Activated CD8-positive, alpha-beta memory T cell treated with anti-CD3 and anti-CD28 coated beads, Interleukin-2, amount 50 U/mL, for 1 hour (primary cell): ENCODE results near the gene MAP2K6.

Experiments
- DNase-seq: peaks from one replicate; pipeline ENCODE4 v3.0.0-alpha.2; 2020; ENCODE audit errors: extremely low read depth

MAP2K6 gene

DNA sequence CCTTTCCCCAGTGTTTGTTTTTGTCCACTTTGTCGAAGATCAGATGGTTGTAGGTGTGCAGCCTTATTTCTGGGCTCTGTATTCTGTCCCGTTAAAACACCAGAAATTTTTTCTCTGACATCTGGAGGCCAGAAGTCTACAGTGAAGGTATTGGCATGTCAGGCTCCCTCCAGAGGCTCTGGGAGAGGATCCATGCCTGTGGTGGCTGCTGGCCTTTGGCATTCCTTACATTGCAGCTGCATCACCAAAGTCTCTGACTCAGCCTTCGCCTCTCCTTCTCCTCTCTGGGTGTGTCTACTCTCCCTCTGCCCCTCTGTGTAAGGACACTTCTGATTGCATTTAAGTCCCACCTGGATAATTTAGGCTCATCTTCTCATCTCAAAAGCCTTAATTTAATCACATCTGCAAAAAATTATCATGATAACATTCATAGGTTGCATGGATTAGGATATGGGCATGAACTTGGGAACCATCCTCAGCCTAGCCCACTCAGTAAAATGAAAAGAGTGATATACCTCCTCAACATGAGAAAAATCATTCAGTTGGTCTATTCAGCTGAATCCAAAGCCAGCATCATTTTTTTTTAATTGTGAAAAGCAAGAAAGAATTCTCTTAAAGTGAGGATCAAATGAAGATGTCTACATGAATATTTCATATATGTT is 78.0 kb downstream of the MAP2K6 start:
- DNase-seq: no peak

DNA sequence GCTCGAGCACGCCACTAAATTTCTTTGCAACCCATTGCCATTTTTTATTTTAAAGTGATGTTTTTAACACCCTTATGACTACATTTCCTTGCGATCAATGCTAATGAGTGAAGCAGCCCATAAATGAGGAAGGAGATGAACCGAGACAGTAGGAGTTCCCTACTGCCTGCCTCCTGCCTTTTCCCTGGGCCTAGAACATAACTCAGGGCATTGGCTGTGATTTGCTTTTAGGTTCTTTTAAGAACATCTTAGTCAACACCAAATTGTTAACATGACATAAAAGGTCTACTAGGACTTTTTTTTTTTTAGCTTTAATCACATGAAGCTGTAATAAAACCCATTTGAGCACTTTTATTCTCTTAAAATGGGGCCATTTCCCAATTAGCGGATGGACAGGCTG is 81.3 kb downstream of the MAP2K6 start:
- no peak for DNase-seq

DNA sequence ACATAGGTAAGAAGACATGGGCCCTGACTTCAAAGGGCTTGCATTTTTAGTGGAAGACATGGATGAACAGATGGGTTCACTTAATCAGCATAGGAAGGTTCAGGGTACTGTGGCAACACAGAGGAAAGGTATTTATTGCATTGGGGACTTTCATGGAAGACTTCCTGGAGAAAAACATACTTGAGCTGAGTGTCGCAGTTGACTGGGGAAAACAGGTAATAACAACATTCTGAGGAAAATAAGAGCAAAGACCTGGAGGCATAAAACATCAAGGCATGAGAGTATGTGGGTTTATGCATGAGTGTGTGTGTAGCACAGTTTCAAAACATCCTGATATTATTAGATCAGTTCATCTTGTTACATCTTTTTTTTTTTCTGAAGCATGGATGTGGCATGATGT is 82.7 kb downstream of the MAP2K6 start:
- no peak for DNase-seq

DNA sequence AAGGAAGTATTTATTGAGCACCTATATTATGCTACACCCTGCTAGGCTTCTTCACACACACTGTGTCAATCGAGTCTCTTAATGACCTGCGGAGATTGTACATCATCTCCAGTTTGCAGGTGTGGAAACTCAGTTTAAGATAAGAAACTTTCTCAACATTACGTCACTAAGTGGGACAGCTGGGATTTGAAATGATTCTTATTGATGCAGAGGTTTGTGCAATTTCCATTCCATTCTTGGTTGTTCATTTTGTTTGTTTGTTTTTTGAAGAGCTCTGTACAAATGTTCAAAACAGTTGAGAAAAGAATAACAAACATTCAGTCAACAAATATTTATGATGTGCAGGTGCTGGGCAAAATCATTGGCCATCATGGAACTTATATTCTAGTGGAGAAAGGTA is 84.8 kb downstream of the MAP2K6 start:
- DNase-seq: no peak

DNA sequence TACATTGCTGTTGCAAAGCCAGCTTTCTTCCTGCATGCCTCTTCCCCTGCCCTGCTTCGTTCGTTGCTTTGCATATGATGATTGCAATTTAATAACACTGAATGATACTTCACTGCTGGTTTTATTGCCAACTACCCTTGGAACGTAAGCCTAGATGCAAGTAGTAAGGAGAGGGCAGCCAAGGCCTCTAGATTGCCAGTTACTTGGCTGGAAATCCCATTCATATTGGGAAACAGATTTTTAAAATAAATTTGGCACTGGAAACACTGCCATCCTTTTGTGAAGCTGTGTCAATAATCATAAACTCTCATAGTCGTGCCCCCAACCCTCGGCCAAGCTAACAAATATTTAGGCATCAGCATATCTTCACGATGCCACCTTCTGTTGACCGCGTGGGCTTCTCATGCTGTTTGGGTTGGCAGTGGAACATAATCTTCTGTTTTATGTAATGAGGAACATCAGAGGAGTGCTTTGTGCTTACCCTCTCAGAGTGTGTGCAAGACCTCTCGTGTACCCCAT is 86.5 kb downstream of the MAP2K6 start:
- DNase-seq: no peak

DNA sequence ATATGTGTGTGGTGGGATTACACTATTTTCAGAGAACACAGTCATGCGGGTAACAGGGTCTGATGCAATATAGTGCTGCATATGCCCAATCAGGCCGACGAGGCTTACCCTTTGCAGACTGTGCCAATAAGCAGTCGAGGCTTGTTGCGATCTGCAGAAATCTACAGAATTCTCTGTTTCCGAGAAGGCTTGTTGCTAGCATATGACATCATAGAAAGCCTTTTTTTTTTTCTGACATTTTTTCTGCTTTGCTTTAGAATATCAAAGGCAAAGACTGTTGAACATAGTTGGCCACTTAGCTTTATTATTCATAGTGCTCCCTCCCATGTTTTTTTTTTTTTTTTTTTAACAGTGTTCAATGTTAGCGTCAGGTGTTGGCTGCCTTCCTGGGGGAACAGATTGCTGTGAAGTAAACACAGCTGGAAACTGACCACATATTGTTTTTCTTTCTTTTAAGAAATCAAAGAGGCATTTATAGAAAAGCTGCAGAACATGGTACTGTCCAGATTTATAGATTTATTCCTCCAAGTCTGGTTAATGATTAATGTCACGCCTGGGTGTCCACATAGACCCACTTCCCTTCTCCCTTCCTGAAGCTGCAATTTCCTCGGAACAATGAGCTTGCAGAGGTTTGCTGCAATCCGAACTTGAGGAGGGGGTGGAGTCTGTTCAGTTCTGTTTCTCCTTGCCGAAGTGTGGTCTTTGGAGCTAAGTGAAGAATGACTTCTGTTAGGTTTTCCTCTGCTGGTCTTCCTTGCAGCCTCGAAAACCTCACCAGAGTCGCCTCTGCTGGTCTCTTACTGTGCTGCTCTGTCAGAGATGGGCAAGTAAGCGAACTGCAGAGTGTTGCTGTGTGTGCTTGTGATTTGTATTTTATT is 87.3 kb downstream of the MAP2K6 start:
- DNase-seq: no peak

DNA sequence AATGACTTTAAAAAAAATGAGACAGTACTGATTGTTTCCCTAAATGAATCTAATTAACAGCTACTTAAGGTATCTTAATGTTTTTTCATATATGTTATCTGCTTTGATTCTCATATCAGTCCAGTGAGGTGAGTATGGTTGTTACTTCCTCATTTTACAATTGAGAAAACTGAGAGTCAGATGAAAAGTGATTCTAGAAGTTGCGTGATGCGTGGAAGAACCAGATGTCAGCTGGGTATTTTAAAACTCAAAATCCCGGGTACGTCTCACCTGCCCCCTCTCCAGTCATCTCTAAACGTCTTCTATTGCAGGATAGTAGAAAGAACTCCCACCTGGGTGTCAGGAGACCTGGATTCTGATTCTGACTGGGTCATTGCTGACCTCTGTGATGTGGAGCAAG is 89.2 kb downstream of the MAP2K6 start:
- DNase-seq: no peak

DNA sequence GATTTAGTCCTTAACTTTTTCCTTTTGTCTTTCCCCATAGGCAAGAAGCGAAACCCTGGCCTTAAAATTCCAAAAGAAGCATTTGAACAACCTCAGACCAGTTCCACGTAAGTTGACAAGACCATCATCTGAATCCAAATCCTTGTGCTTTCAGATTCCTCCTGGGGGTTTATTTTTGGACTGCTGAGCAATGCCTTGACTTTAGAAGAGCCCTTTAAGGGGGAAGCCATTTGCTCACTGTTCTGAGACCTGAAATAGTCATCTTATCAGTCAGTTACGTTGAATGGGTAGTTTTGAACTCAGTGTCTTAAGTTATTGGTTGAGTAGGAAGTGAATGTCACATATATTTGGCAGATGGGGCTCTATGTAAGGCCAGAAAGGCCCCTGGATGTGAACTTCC is 91.2 kb downstream of the MAP2K6 start:
- no peak for DNase-seq

DNA sequence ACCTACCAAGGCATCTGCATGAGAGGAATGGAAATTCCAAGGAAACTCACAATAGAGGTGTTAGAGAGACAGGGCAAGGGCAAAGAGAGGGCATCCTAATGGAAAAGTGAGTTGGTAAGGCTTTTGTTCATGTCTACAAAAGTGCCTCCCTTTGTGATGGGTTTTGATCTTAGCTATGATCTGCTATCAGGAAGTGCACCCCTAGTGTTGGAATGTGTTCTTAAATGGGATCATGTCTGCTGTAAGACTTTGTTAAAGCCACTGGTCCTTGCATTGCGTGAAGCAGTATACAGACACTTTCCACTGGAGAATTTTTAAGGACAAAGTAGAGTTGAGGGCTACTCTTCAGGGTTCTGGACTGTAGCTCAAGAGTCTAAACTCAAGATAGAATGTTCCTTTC is 92.0 kb downstream of the MAP2K6 start:
- no peak for DNase-seq

DNA sequence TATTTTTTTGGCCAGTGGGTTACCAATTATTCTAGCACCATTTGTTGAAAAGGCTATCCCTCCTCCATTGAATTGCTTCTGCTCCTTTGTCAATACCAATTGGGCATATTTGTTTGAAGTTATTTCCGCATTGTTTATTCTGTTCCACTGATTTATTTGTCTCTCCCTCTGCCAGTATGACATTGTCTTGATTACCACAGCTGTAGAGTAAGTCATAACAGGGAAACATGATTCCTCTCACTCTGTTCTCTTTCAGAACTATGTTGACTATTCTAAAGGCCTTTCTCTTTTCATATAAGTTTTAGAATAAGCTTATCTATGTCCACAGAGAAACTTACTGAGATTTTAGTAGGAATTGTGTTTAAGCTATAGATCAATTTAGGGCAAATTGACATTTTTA is 94.3 kb downstream of the MAP2K6 start:
- no peak for DNase-seq

DNA sequence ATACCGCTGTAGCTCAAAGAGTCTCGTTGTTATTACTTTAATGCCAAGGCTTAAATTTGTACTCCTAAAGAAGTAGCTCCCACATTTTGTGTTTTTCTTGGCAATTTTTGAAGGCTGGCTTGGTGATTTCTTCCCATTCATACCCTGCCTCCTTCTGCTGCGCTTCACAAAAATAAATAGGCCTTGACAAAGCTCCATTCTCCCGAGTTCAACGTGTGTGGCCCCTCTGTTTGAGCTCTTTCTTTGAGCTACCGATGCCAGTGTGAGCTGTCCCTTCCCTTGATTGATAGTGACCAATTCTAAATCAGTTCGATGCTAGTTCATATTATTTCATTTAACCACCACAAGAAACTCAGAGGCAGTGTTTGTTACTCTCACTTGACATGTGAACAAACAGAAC is 96.8 kb downstream of the MAP2K6 start:
- no peak for DNase-seq

DNA sequence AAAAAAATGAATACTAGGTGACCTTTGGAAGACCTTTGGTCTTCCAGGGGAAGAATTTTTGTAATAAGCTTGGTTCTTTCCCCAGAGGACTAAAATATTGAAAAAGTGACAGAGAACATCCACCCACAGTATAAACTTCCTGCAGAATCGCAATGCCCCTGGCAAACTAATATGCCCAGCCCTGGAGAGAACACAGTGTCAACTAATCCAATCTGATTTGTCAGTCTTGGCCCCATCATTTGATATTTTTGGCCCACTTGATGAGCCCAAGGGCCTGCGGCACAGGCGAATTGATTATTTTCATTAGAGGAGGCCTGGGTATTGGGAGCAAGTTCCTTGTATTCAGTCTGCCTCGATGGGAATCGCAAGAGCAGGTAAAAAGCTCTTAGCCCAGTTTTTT is 98.4 kb downstream of the MAP2K6 start:
- DNase-seq: no peak

DNA sequence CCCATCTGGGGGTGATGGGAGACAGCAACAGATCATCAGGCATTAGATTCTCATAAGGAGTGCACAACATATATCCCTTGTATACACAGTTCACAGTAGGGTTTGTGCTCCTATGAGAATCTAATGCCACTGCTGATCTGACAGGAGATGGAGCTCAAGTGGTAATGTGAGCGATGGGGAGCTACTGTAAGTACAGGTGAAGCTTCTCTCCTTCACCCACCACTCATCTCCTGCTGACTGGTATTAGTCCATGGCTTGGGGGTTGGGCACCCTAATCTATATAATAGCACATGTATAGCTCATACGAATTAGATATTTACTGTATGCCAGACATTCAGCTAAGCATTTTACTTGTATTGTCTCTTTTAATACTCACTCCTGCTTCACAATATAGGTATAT is 101.7 kb downstream of the MAP2K6 start:
- DNase-seq: no peak

DNA sequence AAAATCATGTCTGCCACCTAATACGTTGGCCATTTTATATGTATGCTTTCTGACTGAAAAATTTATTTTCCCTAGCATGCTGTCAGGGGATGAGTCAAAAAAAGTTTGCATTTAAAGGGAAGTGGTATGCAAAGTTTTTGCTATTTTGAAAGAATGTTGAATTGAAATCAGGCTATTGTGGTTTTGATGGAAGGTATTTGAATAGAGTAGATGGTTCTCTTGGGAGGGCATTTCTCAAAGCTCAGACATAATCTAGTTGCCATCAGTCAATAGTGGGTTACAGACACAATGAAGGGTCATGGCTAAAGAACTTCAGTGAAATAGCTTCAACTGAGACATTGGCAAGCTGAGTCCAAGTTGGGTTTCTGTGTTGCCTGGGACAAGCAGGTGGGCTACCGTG is 102.4 kb downstream of the MAP2K6 start:
- DNase-seq: no peak

DNA sequence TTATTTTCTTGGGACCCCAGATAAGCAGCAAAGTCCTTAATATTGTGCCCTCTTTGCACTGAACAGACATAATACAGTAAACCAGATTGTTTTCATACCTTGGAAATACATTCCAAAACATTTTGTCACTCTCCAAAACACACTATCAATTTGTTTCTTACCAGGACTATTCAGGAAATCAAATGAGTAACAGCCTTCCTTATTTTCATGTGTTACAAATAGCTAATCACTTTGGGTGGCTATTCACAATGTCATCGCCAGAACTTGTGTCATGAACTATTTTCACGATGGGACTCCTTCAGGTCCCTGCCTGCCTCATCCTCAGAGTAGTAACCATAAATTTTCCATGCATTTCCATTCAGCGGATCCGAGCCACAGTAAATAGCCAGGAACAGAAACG is 104.5 kb downstream of the MAP2K6 start:
- DNase-seq: no peak

DNA sequence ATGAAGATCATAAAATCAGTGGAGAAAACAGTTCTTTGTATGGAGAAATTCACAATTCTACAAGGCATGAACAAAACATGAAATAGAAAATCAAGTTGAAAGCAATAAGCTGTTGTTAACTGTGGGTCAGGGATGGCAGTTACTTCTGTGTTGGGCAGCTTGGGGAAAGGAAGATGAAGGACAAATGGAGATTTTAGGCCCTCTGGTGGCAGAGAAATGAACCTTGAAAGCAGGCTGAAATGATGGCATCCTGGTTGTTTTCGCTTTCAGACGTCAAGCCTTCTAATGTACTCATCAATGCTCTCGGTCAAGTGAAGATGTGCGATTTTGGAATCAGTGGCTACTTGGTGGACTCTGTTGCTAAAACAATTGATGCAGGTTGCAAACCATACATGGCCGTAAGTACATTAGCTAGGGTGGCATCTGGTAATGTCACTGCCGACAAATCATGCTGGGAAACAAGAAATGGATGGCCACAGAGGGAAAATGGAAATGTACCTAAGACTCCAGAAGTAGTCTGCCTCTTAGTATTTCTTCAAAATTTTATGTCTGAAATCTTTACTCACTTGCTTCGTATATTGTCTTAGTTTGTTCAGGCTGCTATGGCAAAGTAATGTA is 108.9 kb downstream of the MAP2K6 start:
- no peak for DNase-seq

DNA sequence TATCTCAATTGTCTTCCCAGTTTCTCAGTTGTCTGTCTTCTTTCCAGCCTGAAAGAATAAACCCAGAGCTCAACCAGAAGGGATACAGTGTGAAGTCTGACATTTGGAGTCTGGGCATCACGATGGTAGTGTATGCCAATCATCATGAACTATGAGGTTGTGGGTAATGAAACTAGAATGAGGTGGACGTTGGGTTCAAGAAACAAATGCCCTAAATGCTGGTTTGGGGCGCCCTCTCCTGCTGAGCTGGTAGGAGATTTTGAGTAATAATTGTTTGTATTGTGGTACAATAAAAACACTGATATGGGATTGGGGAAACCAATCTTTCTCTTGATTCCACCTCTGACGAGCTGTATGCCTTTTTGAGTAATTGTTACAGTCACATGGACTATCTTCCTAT is 110.4 kb downstream of the MAP2K6 start:
- no peak for DNase-seq

DNA sequence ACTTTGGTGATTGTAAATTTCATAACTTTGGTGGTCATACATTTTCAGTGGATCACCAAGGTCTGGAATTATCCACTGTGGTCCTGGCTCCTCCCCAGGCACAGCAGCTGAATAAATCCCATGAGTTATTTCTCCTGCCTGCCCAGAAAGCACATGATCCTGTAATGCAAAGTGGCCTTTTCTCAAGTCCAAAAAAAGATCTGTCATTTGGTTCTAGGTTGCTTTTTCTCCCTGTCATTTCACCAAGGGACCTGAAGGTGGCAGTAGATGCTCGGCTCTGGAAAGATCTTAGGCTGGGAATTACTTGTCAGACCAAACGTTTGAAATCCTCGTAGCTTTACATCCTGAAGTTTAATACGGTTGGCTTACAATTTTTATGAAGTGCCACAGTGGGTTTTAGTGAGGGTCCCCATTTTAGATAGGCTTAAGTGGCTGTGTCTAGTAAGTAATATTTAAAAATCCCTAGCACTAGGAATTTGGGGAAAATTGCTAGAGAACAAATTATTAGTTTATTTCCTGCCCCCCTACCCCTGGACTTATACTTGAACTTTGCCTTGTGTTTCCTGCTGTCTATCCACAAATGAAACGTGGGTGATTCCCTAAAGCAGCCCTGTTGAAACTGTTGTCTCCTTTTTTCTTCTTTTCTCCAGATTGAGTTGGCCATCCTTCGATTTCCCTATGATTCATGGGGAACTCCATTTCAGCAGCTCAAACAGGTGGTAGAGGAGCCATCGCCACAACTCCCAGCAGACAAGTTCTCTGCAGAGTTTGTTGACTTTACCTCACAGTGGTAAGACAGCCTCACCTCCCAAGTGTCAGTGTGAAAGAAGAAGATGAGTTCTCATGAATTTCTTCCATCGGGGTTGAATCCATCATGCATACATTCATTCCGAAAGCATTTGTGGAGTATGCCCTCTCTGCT is 111.7 kb downstream of the MAP2K6 start:
- no peak for DNase-seq

DNA sequence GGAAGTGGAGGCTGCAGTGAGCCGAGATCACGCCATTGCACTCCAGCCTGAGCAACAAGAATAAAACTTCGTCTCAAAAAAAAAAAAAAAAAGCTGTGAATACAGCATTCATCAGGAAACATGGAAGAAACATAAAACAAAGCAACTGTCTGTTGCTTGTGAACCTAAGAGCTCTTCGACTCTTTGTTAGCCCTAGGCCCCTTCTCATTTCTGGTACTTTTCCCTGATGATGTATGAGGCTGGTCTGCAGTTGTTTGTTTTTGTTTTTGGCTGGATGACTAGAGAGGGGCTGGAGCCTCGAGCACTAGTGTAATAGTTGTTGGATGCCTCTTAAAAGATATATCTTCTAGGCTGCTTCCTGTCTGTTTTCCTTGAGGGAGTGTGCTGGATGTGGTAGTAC is 113.5 kb downstream of the MAP2K6 start:
- no peak for DNase-seq

DNA sequence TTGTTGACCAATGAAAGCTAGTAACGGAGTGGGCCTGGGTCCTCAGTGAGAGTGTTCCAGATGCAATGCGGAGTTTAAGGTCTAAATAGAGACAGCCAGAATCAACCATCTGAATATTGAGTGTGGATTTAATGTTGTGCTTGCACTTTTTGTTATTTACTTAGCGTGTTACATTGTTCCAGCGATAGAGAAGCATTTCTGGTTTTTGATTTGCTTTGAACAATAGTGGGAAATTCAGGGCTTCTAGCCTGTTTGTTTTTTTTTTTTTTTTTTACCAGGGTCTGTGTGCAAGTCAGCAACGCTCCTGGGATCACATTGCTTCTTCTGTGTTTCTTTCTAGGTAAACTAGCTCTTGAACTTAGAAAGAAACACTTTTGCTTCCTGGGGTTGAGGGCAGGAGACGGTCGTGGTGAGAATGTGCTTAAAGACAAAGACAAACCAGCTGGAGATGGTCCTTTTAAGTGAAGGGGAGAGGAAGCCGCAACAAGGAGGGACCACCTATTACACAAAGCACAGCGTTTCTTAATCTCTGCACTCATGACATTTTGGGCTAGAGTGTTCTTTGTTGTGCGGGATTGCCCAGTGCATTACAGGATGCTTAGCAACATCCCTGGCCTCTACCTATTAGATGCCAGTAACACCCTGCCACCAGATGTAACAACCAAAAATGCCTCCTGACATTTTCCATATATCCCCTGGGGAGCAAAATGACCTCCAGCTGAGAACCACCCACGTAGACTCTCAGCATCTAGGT is 119.2 kb downstream of the MAP2K6 start:
- DNase-seq: no peak

DNA sequence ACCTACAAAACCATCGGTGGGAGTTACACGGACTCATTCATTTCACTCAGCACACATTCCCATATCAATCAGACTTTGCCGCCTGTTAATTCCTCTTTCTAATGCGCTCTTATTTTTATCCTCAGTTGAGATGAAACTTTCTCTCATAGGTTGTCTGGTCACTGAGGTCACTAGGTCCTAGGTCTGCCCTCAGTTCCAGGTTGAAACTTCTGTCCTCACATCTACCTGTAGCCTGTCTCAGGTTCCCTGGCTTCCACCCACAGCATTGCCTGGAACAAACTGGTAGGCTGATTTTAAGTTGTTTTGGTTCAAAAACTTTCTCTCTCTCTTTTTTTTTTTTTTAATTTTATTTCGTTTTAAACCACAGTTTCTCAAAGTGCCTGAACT is 119.7 kb downstream of the MAP2K6 start:
- DNase-seq: no peak
